ENCODE results near the gene STYX. TPM values are rescaled to one million over a fixed set of nuclear protein-coding genes. Genes with fewer than 3 reads are reported as not detected.

The STYX gene
- total RNA-seq, 6 experiments from 2014 or later: 10.1 to 18.3 (median 13.1) TPM

DNA sequence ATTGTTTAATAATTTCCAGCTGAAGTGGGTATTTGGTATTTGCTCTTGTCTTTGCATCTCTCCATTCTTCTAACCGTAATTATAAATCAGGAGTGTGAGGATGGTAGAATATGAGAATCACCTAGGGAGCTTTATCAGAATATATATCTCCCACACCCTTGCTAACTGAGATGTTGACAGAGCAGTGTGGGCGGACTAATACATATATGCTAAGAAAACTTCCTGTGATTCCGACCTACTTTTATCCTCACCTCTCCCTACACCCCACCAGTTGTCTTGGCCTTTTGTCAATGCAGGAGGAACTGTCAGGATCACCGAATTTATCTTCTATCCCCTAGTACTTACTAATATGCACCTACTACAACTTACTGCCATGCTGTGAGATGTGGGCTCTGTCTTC, 76.1 kb downstream of the STYX start:
- no peak for TF ChIP-seq POLR2A (IDR thresholded peaks at IDR 0.05)
- TF ChIP-seq, protein P1, sequence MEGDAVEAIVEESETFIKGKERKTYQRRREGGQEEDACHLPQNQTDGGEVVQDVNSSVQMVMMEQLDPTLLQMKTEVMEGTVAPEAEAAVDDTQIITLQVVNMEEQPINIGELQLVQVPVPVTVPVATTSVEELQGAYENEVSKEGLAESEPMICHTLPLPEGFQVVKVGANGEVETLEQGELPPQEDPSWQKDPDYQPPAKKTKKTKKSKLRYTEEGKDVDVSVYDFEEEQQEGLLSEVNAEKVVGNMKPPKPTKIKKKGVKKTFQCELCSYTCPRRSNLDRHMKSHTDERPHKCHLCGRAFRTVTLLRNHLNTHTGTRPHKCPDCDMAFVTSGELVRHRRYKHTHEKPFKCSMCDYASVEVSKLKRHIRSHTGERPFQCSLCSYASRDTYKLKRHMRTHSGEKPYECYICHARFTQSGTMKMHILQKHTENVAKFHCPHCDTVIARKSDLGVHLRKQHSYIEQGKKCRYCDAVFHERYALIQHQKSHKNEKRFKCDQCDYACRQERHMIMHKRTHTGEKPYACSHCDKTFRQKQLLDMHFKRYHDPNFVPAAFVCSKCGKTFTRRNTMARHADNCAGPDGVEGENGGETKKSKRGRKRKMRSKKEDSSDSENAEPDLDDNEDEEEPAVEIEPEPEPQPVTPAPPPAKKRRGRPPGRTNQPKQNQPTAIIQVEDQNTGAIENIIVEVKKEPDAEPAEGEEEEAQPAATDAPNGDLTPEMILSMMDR (IDR thresholded peaks at IDR 0.05): no peak
- WGBS (ENCODE audit: insufficient coverage, low coverage, low lambda C conversion rate, missing lambda C conversion rate): 83% methylated on average over 4 of the region's 4 CpGs
- ATAC-seq (no peak), DNase-seq (no peak)
- Histone ChIP-seq H3K27me3 (no peaks in the 10 kb centered on the region), H3K36me3 (no peaks in the 10 kb centered on the region), H3K4me3 (no peak overlapping the region), H3K27ac (no peak overlapping the region), H3K4me1 (no peaks in the 10 kb centered on the region), H3K9me3 (no peaks in the 10 kb centered on the region)
- intact Hi-C loops (cut with DNase I): no loop called here

DNA sequence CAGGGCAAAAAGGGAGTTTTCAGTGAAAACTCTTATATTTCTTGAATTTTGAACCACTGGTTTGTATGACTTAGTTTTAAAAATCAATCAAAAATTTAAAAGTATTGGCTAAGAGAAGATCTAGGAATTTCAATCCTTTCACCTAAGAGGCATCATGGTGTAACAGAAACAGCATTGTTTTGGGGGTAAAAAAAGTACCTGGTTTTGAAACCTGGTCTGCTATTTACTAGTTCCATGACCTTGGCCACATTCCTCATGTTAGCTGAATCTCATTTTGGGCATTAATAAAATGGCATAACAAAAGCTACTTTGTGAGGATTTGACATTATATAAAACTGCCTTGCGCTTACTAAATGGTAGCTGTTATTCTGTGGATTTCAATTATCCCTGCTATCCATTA, 78.1 kb downstream of the STYX start:
- WGBS (ENCODE audit: insufficient coverage, low coverage, low lambda C conversion rate, missing lambda C conversion rate): 85% methylated on average over 1 of the region's 1 CpG
- intact Hi-C loops (cut with DNase I): no loop called here
- Histone ChIP-seq H3K9me3 (no peaks in the 10 kb centered on the region), H3K4me3 (no peak overlapping the region), H3K27ac (no peak overlapping the region), H3K27me3 (no peaks in the 10 kb centered on the region), H3K36me3 (no peaks in the 10 kb centered on the region), H3K4me1 (no peaks in the 10 kb centered on the region)
- no peak for DNase-seq
- no peak for ATAC-seq
- TF ChIP-seq, protein P1 (IDR thresholded peaks at IDR 0.05): no peak
- no peak for TF ChIP-seq POLR2A (IDR thresholded peaks at IDR 0.05)

DNA sequence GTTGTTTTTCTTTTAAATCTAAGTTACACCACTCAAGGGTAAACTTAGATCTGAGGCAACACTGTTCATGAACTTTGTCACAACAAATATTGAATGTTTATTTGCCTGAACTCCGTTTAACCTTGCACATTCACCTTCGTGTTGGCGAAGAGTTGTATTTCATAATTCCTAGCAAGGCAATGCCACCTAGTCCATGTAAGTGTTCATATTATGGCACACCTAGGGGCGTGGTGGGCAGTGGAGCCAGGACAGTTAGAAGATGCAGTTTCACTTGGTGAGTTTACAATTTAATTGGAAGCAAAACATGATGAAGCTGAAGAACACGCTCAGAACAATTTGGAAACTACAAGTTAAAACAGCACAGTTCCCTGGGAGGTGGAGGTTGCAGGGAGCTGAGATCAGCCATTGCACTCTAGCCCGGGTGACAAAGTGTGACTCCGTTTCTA, 91.9 kb downstream of the STYX start:
- intact Hi-C loops (cut with DNase I): loop anchor here (10.0 kb wide), 2 partner anchors 133 to 233 kb away; partner anchors contain the start of gene FERMT2 (in 1 of the 2)
- no peaks in the 10 kb centered on the region for H3K27me3 ChIP-seq
- no peaks in the 10 kb centered on the region for H3K9me3 ChIP-seq
- no peaks in the 10 kb centered on the region for H3K36me3 ChIP-seq
- peak overlapping the region in 2 of 3 donors; percentile 16 to 18 for H3K4me3 ChIP-seq
- H3K4me1 ChIP-seq: peaks cover 0 to 19% (median 8%) of the 10 kb centered on the region in 4 donors
- DNase-seq: peak; percentile 44 to 76 (median 68)
- H3K27ac ChIP-seq: peak overlapping the region in 2 of 3 donors; percentile 39 to 70
- peak; percentile 90 to 96 (median 91) for ATAC-seq
- 27% methylated on average over 7 of the region's 7 CpGs for WGBS (ENCODE audit: insufficient coverage, low coverage, low lambda C conversion rate, missing lambda C conversion rate)
- no peak for TF ChIP-seq POLR2A (IDR thresholded peaks at IDR 0.05)
- TF ChIP-seq, protein P1 (IDR thresholded peaks at IDR 0.05): no peak

DNA sequence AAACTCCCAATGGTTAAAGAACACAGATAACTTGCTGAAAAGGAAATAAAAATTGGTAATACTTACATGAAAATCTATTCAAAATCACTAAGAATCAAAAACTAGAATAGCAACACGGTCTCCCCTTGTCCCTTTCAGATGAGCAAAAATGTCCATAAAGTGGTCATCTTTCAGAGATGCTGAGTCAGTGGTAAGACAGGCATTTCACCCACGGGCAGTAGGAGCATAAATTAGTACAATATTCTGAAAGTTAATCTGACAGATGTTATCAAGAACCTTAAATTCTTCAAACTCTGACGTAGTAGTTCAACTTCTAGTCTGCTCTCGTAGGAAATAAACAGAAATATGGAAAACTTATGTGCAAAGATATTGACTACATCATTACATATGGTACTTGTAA, 94.5 kb downstream of the STYX start:
- DNase-seq (no peak), ATAC-seq (no peak)
- Histone ChIP-seq H3K4me1 (peaks cover 0 to 19% (median 8%) of the 10 kb centered on the region in 4 donors), H3K27me3 (no peaks in the 10 kb centered on the region), H3K4me3 (peak overlapping the region in 1 of 3 donors; percentile 20), H3K36me3 (no peaks in the 10 kb centered on the region), H3K9me3 (no peaks in the 10 kb centered on the region), H3K27ac (no peak overlapping the region)
- intact Hi-C loops (cut with DNase I): loop anchor here (10.0 kb wide), 2 partner anchors 130 to 230 kb away; partner anchors contain the start of gene FERMT2 (in 1 of the 2)
- no peak for TF ChIP-seq POLR2A (IDR thresholded peaks at IDR 0.05)
- TF ChIP-seq, protein P1 (IDR thresholded peaks at IDR 0.05): no peak
- whole genome bisulfite sequencing (ENCODE audit: insufficient coverage, low coverage, low lambda C conversion rate, missing lambda C conversion rate): 39% methylated on average over 4 of the region's 4 CpGs

Small RNA genes within 50 kb of the gene (small RNA-seq; reads per million reads assigned to genes)
- gene AL139317.2: 0 reads per million in 2 experiments

Other genes starting within 250 kb of the STYX start
- 1 to 10 TPM; 2.0 to 5.5 (median 4.1) TPM for gene TXNDC16, start 177.7 kb upstream of the STYX start, total RNA-seq
- gene GPR137C, start 177.3 kb upstream of the STYX start, total RNA-seq: under 1 TPM; 0.18 to 0.51 (median 0.20) TPM
- gene ERO1A, start 34.6 kb upstream of the STYX start, total RNA-seq: 100 to 1,000 TPM in 1 of 6 experiments, 10 to 100 TPM in 5; 31.2 to 162 (median 37.9) TPM
- gene PSMC6, start 23.0 kb upstream of the STYX start, total RNA-seq: 10 to 100 TPM; 40.7 to 63.0 (median 51.3) TPM
- 10 to 100 TPM; 31.4 to 47.6 (median 43.2) TPM for gene GNPNAT1, start 61.4 kb downstream of the STYX start, total RNA-seq
- 10 to 100 TPM; 40.4 to 64.5 (median 53.3) TPM for gene FERMT2, start 220.9 kb downstream of the STYX start, total RNA-seq